VCaP (cell line): ENCODE results near the gene NRG4.
"Not testable (repeated sequence)": the region's sequence is repeated elsewhere in the genome, so short reads cannot be mapped to it uniquely, and the experiment has no call there.

ENCODE experiments used
- H3K27ac ChIP-seq: fragments of 450-650 bp; 2 replicates; pipeline ENCODE4 v1.5.1; 2017
- TF ChIP-seq, protein P1 (sequence below): fragments of 450-650 bp; conservative IDR thresholded peaks from 2 replicates; pipeline ENCODE4 v1.5.1; 2017; ENCODE audit warnings: mild to moderate bottlenecking, moderate library complexity

NRG4 gene

DNA sequence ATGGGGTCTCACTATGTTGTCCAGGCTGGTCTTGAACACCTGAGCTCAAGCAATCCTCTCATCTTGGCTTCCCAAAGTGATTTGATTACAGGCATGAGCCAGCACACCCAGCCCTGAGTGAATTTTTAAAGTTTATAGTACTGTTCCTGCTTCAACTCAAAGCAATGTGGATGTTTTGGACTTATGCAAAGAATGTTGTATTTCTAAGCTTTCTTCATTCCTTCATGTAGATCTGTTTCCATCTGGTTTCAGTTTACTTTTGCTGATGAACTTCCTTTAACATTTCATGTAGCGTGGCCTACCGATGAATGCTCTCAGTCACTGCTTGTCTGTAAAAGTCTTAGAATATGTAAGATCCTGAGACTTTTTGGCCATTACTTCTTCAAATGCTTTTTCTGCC, 23.2 kb downstream of the NRG4 start:
- TF ChIP-seq, protein P1, sequence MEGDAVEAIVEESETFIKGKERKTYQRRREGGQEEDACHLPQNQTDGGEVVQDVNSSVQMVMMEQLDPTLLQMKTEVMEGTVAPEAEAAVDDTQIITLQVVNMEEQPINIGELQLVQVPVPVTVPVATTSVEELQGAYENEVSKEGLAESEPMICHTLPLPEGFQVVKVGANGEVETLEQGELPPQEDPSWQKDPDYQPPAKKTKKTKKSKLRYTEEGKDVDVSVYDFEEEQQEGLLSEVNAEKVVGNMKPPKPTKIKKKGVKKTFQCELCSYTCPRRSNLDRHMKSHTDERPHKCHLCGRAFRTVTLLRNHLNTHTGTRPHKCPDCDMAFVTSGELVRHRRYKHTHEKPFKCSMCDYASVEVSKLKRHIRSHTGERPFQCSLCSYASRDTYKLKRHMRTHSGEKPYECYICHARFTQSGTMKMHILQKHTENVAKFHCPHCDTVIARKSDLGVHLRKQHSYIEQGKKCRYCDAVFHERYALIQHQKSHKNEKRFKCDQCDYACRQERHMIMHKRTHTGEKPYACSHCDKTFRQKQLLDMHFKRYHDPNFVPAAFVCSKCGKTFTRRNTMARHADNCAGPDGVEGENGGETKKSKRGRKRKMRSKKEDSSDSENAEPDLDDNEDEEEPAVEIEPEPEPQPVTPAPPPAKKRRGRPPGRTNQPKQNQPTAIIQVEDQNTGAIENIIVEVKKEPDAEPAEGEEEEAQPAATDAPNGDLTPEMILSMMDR, result no peak
- no peak overlapping the region for H3K27ac ChIP-seq

DNA sequence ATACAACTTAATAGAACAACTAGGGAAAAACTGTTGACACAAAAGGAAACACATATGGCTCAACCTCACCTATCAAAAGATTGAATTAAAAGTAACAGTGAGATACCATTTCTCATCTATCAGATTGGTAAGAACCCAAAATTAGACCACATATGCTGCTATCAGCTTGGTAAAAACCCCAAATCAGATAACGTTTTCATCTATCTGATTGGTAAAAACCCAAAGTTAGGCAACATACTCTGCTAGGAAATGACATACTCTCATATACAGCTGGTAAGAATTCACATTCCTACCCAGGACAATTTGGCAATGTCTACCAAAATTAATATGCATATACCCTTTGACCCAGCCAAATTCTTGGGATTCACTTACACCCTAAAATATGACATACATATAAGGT, 26.3 kb downstream of the NRG4 start:
- TF ChIP-seq, protein P1, result no peak
- H3K27ac ChIP-seq, result no peak overlapping the region

DNA sequence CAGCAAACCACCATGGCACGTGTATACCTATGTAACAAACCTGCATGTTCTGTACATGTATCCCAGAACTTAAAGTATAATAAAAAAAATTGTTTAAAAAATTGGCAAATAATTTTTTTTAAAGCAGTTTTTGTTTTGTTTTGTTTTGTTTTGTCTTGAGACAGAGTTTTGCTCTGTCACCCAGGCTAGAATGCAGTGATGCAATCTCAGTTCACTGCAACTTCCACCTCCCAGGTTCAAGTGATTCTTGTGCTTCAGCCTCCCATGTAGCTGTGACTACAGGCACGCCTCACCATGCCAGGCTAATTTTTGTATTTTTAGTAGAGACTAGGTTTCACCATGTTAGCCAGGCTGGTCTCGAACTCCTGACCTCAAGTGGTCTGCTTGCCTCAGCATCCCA, 27.5 kb downstream of the NRG4 start:
- H3K27ac ChIP-seq, result not testable (repeated sequence)

DNA sequence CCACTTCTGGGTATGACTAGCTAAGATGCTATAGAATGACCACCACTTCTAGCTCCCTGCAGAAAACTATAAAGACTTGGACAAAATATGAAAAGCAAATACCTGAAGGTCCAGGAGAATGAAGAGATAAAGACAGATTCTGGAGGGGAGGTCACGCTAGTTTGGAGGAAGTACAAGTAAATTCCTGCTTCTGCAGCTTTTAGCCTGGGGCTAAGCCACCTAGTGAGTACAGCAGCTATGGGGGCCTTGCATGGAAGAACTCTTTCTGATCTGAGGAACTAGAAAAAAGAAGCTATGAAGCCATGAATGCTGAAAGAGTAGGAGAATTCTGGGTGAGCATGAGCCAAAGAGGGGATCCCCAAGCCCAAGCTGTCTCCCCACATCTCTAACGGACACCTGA, 29.8 kb downstream of the NRG4 start:
- TF ChIP-seq, protein P1, result no peak
- peak overlapping the region; percentile 64 for H3K27ac ChIP-seq

DNA sequence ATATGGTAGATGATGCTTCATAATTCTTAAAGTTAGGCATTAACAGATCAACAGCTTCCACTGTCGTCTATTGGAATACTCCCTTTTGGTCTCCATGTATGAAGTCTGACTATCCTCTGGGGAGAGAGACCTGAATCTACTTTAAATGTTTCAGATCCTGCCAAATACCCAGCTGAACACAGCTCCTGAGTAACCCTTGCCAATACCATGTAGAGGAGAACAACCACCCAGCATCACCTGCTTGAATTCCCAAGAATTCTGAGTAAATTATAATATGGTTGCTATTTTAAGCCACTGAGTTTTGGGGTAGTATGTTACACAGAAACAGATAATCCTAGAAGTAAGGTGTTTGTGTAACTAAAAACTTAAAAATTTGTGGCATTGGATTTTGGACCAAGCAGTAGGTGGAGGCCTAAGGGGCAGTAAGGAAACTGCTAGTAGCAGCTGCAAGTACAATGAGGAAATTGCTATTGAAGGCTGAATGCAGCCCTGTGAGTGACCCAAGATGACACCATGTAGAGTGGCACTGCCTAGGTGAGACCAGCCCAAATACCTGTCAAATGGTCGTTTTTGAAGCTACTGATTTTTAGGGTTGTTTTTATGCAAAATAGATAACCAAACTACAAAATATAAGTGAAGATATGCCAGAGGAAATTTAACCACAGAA, 30.9 kb downstream of the NRG4 start:
- H3K27ac ChIP-seq, result peak overlapping the region; percentile 64; the same call in 1 of the 2 replicates
- TF ChIP-seq, protein P1, result no peak

DNA sequence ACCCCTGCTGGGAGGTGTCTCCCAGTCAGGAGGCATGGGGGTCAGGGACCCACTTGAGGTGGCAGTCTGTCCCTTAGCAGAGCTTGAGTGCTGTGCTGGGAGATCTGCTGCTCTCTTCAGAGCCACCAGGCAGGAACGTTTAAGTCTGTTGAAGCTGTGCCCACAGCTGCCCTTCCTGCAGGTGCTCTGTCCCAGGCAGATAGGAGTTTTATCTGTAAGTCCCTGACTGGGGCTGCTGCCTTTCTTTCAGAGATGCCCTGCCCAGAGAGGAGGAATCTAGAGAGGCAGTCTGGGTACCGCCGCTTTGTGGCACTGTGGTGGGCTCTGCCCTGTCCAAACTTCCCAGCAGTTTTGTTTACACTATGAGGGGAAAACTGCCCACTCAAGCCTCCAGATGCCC, 35.5 kb downstream of the NRG4 start:
- H3K27ac ChIP-seq, result not testable (repeated sequence)

DNA sequence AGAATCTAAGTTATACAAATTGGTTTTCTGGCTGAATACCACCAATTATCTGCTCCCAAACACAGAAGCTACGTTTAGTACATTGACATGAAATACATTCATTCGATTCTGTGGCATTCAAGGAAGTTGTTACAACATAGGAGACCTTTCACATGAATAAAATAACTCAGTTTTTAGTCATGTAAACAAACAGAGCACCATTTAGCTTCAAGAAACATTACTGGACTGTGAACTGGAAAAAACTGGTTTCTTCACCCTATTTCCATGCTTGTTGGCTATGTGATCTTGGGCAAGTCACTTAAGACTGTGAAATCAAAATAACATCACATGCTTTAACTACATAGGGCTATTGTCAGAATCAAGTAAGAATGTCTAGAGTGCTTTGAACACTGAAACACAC, 46.2 kb downstream of the NRG4 start:
- TF ChIP-seq, protein P1, result no peak
- H3K27ac ChIP-seq, result peak overlapping the region; percentile 64

DNA sequence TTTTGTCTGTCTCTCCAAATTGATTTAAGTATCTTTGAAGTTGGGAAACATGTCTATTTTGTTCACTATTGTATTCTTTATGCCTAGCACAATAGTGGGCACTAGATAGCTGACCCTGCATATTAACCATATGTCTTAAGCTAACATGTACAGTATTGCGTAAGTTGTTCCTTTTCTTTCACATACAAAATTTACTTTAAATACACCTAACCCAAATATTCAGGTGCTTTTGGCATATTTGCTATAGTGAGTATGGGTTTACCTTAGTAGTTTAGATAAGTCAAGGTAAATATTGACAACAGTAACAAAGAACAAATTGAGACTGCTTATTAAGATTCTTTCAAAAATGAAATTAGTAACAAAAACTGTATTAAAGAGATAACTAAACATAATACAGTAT, 50.9 kb downstream of the NRG4 start:
- TF ChIP-seq, protein P1, result no peak
- peak overlapping the region; percentile 11; the same call in 1 of the 2 replicates for H3K27ac ChIP-seq

DNA sequence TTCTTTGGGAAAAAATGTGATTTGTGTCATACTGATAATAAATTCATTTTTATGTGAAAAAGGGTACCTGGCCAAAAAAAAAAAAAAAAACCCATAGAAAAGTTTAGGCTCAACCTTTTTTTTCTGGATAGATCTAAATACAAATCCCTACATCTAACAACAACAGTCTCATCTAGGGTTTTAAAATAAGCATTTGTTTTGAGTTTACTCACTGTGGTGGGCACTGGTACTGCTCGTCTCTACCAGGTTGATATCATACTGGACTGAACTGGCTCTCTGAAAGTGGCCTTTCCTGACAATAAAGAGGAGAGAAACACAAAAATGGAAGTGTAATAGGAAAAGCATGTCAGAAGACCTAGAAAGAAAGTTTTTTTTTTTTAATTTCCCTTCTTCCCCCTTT, 56.5 kb downstream of the NRG4 start:
- TF ChIP-seq, protein P1, result no peak; the same call in 1 of the 2 replicates
- no peak overlapping the region for H3K27ac ChIP-seq
